G401.6 (cell line): ENCODE results near the gene CTSW.

Experiments used
- FAIRE-seq: peaks from 2 replicates; lab custom pipeline; 2012; peaks lifted over from hg19 to GRCh38; lab: Jason Lieb, UNC

Gene CTSW

GRCh38 chr11:65928667-65929066, 49.0 kb downstream of the CTSW start:
- no peak for FAIRE-seq

DNA sequence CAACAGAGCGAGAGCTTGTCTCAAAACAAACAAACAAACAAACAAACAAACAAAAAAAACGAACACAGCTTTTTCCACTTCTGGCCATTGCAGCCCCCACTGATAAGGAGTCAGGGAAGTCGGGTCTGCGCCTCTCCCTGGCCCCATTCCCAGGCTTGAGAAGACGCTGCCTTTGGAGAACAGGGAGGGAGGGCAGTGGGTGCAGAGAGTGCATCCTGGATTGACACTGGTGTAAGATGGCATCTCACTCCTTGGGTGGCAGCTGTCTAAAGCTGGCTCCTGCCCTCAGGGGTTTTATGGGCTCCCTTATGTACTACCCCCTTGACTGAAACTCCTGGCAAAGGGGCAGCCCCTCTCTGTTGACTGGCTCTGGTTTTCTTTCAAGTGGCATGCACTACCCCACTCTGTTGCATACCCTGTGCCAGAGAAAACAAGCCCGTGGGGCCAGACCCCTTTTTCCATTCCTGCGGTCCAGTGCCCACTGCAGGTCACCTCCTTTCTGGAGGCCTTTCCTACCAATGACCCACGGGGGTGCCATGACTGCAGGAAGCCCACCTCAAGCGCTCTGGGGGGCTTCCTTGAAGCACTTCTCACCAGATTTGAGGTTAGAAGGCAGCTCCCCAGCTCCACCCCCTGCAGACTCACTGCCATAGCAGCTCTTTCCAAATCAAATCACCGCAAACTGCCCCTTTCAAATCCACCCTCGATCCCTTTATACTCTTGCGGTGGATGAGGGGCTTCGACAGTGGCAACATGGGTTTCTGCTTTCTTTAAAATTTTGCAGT, 52.3 kb downstream of the CTSW start:
- FAIRE-seq, result no peak

DNA sequence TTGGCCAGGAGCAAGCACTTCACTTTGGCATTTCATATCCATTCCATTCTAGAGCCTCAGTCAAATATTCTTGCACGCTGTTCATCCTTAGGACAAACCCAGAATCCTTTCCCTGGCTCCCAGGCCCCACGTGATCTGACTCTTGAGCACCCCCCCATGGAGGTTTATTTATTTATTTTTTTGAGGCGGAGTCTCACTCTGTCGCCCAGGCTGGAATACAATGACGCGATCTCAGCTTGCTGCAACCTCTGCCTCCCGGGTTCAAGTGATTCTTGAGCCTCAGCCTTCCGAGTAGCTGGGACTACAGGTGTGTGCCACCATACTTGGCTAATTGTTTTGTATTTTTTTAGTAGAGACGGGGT, 52.9 kb downstream of the CTSW start:
- FAIRE-seq, result no peak
